ENCODE measurements around the gene PLEKHN1.
"Not testable (repeated sequence)": the region's sequence is repeated elsewhere in the genome, so short reads cannot be mapped to it uniquely, and the experiment has no call there.

PLEKHN1 gene

DNA sequence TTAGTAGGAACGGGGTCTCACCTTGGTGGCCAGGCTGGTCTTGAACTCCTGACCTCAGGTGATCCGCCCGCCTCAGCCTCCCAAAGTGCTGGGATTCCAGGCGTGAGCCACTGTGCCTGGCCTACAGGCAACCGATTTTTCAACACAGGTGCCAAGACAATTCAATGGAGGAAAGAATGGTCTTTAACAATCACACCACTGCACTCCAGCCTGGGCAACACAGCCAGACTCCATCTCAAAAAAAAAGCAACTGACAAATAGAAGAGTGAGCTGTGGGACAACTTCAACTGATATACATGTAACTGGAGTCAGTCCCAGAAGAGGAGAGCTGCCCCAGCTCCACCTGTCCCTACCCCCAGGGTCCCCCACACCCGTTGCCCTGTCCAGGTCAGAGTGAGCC is 28.3 kb downstream of the PLEKHN1 start:
- DNase-seq (ENCODE audit: low read depth), result not testable (repeated sequence)

DNA sequence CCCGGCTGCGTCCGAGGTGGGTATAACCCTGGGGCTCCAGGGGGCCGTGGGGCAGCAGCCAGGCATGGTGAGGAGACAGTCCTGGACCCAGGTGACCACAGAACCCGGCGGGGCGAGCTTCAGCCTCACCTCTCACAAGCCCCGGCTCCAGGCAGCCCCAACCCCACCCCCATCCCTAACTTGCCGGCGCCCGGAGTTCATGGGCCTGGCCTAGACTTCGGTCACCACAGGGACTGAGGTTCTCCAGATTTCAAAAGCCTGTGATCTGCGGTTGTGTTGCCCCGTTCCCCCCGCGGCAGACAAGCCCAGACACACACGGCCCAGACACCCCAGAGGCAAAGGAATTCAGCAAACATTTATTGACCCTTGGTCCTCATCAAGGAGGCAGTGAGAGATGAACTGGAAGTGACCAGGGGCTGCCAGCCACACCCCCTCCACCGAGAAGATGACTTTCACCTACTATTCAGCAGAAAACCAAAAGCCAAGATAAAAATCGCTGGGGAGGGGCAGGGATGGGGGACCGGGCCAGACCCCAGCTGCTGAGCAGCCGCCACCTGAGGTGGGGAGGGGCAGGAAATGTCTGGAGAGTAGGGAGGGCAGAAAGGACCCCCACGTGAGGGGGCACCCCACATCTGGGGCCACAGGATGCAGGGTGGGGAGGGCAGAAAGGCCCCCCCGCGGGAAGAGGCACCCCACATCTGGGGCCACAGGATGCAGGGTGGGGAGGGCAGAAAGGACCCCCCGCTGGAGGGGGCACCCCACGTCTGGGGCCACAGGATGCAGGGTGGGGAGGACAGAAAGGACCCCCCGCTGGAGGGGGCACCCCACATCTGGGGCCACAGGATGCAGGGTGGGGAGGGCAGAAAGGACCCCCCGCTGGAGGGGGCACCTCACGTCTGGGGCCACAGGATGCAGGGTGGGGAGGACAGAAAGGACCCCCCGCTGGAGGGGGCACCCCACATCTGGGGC is 29.7 kb downstream of the PLEKHN1 start:
- DNase-seq (ENCODE audit: low read depth), result no peak

DNA sequence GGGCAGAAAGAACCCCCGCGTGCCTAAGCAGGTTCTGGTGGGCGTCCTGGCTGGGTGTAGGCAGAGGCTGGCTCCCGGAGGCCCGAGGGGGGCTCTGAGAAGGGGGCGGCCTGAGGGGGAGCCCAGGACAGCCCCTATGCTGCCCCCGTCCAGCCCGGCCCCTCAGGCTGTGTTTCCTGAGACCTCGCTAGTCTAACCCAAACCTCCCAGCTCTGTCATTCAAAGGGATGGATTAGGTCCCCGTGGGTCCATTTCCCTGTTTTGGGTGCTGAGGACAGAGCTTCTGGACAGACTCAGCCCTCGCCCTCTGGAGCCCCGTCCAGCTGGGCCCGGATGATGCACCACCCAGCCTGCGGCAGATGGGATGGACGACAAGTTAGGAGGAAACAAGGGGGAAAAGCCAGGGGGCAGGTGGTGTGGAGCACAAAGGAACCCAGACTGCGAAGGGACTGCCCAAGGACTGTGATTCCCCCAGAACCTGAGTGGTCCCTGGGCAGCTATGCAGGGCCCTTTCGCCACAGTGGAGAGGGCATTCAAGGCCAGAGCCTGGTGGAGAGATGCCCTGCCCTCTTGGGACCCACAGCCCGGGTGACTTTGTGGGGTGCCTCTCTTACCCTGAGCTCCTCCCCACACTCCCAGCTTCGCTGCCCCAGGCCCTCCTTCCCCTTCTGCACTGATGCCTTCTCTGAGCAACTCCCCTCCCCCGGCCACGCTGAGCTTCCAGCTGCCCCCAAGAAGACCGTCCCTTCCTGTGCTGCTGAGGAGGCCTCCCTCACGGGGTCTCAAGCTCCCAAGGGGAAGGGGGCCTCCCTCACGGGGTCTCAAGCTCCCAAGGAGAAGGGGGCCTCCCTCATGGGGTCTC is 30.8 kb downstream of the PLEKHN1 start:
- DNase-seq (ENCODE audit: low read depth), result no peak

DNA sequence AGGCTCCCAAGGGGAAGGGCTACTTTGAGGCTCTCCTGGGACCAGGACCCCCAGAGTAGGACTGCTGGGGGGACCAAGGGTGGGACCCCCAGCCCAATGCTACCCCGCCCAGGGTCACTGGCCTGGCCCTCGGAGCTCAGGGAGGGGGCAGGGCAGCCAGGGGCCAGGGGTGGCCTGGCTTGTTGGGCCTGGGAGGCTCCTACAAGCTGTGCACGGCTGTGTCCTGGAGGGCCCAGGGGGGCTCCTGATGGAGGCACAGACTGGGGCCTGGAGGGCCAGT is 31.4 kb downstream of the PLEKHN1 start:
- DNase-seq (ENCODE audit: low read depth), result no peak

DNA sequence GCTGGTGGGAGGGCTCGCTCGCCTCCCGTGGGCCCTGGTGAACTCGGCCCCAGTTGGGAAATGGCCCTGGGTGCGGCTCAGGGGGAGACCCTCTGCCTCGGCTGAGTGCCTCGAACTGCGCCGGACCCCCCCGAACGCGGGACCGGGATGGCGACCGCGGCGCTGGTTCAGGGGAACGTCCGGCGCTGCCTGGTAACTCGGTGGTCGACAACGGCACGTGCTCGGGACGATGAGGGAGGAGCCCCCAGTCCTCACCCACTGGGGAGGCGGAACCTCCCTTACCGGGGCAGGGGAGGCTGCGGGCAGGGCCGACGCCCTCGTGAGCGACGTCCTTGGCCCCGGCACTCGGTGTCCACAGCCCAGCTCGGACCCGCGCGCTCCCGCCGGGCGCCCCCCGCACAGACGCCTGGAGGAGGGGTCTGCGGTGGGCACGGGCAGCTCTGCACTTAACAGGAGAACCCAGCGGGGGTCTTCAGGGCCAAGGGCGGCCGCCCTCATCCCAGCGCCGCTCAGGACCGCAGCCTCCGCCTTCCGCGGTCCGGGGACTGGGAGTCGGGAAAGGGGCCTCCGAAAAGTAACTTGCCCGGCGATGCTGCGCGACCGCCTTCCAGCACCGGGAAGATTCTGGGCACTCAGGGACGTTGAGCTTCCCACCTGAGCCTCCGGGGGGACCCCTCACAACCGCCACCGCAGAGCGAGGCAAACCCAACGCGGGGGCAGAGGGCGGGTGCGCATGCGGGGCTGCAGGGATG is 31.9 kb downstream of the PLEKHN1 start:
- DNase-seq (ENCODE audit: low read depth), result no peak

DNA sequence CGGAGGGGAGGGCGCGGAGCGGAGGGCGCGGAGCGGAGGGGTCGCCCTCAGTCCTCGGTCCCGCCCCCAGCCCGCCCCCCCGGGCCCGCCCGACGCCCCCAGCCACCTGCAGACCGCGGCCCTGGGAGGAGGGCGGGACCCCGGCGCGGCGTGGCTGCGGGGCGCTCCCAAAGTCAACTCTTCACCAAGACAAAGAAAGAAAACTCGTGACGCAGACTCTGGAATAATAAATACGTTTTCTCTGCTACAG is 32.4 kb downstream of the PLEKHN1 start:
- DNase-seq (ENCODE audit: low read depth), result no peak

DNA sequence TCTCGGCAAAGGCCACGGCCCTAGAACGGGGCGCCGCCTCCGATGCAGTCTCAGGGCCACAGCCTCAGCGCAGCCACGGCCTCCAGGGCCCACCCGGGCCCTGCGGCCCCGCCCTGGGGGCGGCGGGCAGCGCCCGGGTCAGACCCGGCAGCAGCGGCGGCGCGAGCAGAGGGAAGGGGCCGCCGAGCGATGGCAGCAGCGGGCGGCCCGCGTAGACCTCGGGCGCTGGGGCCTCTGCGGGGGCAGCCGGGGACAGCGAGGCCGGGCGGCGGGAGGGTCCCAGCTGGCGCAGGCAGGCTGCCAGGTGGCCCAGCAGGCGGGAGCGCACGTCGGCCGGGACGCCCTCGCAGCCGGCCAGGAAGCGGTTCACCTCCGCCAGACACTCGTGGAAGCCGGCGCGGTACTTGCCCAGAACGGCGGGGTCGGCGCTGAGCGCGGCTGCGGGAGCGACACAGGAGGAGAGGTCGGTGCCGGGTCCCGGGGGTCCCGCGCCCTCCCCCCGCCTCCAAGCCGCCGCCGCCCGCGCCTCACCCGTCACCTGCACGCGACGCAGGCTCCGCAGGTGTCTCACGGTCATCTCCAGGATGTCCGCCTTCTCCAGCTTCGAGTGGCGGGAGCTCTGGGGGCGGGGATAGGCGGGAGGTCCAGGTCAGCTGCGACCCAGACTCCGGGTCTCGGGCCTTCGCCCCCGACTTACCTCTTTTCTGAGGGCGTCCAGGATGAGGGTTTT is 32.9 kb downstream of the PLEKHN1 start:
- no peak for DNase-seq (ENCODE audit: low read depth)

DNA sequence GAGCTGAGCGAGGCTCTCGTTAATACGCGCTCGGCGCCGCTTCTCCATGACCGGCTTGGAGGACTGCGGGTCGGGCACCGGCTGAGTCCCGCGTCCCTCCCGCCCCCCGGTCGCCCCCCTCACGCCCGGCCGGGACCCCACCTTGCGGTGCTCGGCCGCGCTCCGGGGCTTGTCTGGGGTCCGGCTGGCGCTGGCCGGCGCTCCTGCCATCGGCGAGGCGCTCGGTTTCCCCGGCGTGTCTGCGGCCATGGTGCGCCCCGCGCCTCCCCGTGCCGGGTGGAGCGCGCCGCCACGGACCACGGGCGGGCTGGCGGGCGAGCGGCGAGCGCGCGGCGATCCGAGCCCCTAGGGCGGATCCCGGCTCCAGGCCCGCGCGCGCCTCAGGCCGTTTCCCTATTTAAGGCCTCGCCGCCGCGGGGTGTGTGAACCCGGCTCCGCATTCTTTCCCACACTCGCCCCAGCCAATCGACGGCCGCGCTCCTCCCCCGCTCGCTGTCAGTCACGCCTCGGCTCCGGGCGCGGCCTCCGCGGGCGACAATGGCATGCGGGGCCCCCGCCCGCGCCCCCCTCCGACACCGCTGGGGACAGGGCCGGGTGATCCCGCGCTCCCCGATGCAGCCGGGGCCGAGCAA is 33.6 kb downstream of the PLEKHN1 start, which contains the start of gene HES4:
Gene HES4, minus strand, starts transcription at position 373 of the 632 bp plus-strand sequence. Its CDS starts 124 bp downstream, at position 249.
- DNase-seq (ENCODE audit: low read depth), result no peak

DNA sequence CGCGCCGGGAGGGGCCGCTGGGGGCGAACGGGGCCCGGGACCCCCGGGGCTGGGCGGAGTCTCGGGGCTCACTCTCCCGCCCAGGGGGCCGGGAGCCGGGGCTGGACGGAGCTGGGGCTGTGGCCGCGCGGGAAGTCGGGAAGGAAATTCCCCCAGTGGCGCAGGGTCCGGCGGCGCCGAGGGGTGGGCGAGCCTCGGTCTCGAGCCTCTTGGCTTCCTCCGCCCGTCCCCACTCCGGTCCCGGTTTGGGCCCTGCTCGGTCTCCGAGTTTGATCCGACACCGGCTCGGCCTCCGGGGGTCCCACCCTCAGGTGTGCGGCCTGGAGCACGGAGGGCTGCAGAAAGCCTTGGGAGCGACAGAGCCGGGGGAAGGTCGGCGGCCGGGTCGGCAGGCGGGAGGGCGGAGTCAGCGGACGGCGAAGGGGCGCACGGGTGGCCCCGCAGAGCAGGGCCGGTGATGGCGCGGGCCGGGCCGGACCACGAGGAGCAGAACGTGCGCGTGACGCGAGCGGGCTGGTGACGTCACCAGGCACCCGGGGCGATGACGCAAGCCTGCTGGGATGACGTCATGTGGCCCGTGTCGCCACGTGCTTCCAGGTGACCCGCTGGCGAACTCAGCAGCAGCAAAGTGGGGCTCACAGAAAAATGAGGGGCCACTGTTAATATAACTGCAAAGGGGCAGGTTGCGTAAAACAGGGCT is 34.2 kb downstream of the PLEKHN1 start:
- no peak for DNase-seq (ENCODE audit: low read depth)

DNA sequence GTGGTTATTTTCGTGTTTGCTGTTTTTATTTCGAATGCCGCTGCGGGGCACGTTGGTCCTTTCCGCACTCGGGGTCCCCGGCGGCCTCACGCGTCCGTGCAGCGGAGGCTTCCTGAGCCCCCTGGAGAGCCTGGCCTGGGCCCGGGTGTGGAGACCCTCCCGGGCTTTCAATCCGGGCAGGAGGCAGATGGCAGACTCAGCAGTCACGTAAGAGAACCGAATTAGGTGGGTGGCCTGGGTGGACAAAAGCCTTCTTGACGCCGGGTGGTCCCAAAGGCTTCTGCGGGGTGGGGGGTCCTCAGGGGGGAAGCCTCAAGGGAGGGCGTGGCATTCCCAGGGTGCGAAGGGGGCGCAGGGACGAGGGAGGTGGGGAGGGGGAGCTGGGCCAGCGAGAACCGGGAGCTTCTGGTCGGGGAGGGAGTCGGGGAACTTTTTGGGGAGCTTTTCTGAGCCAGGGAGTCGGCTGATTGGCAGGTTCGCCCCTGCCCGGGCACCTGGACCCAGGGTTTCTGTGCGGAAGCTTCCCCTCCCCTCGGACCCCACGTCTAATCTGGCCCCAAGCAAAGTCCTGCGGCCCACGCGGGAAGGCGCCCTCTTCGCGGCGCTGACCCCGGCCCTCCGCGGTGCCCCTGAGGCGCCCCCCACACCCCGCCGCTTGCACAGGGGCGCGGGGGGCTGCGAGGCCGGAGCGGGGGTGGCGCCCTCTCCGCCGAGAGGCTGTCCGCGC is 34.9 kb downstream of the PLEKHN1 start:
- DNase-seq (ENCODE audit: low read depth), result no peak

DNA sequence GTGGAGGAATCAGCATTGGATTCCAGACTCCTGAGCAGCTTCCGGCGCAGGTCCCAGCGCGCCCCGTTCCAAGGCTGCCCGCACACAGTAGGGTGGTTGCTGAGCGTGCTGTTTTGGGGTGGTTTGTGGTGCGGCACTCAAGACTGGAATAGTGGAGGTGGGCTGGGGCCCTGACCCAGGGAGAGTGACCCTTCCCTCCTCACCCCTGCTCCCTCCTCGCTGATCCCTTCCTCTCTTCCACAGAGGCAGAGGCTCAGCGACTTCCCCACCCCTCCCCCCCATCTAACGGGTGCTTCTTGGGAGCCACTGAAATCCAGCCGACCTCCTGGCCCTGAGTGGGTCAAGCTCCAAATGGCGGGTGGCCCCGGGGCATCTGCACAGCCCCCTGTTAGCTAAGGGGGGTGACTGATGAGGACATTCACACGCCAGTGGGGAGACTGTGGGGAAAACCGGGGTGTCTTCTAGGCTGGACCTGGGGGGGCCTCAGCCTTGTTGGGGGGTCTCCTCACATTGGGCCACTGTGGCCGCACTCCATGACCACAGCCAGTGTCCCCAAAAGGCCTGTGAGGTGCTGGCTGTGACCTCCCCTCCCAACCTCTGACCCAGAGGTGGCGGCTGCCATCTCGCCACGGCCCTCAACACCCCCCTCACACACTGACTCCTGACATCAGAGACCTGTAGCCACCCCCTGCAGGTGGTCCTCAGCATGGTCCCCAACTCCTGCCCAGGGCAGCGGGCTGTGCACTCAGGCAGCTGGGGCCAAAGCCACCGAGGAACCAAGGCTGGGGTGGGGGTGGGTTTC is 37.5 kb downstream of the PLEKHN1 start:
- DNase-seq (ENCODE audit: low read depth), result no peak

DNA sequence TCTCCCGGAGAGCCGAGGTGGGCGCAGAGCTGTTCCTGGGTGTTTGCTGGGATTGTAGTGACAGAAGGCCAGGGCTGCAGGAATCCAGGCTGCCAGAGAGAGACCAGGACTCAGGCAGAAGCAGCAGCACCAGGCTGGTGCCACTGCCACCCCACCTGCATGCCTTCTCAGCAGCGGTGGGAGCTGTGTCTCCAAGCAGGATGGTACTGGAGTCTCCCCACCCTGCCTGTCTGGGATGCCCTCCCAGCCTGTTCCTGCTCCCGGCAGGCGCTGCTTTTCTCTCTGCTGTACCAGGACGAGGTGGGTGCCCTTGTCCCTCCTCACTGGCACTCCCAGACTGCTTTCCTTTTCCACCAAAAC is 38.1 kb downstream of the PLEKHN1 start:
- DNase-seq (ENCODE audit: low read depth), result no peak

DNA sequence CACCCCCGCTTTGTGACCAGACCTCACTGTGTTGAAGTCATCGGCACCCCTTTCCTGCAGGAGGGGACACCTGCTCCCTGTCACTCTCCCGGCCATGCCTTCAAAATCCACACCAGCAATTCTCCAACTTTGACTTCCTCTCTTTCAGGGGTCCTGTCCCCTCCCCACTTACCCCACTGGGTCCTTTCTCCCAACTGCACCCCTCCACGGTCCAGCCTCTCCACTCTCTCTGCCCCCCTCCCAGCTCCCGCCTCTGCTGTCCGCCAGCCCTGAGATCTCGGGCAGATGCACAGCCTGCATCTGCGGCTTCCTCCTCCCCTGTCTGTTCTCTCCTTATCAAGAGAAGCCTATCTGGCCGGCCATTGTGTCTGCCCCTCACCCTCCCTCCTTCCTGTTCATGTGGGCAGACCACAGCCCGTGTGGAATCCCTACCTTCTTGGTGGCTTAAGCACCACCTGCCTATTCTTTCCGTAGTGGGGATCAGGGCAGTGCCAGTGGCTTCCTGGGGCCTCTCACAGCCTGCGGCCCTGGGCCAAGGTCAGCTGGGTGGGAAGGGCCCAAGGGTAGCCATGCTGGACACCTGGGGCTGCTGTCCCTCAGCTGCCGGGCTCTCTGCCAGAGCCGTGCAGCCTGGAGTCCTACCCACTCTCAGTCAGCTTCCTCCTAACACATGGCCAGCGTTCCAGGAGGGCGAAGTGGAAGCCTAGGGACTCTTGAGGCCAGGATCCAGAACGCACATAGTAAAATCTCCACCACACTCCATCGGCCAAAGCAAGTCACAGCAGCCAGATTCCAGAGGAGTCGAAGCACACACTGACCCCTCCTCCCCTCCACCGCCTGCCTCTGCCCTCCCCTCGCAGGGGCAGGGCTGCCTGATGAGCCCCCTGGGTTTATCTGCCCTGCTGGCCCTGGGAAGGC is 38.8 kb downstream of the PLEKHN1 start:
- DNase-seq (ENCODE audit: low read depth), result no peak

DNA sequence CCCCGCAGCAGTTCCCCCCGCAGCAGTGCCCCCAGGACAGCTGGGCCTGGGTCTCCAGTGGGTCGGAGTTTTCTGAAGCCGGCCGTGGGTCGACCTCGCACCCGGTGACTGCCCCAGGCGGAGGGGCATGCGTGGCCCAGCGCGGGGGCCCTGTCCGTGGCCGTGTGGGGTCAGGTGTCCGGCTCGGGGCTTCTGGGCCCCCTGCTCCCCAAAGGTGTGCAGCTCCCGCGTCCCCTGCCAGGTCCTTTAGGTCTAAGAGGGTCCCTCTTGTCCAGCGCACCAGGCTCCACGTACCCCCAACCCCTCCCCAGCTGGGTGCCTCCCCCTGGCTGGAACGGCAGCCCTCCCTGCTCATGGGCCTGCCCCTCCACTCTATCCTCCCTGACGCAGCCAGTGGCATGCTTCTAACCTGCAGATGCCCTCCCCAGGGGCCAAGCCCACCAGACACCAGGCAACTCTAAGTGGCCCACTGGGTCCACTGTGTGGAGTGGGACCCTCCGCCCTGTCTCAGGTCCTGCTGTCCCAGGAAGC is 39.6 kb downstream of the PLEKHN1 start:
- no peak for DNase-seq (ENCODE audit: low read depth)

DNA sequence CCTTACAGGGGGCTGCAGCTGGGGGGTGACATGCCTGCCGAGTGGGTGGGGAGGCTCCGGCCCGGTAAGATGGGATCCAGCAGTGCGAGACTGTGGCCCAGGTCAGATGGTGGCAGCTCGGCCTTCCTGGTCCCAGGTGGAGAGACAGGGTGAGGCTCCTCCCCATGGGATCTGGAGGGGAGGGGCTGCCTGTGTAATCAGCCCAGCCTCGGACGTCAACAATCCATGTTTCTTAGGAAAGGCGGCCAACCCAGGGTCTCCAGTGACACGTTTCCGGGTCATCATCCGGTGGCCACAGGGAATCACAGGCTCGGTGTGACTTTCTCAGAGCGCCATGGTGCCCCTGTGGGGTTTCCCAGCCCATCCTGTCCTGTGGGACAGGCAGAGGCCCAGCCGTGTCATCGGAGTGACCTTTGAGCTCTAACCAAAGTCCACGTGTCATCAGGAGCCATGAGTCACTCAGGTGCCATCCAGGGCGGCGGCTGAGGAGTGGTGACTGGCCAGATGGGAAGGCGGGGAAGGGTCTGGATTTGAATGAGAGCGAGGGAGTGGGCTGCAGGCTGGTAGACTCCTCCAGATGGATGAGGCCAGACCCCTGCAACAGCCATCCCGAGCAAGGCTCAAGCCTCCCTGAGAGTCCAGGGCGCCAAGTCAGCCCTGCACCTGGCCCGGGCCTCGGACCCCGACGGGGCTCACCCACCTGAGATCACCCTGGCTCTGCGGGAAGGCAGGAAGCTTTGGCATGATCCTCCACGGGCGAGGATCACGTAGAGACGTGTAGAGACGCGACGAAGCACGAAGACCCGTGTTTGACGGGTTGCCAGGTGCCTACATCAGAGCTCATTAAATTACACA is 40.2 kb downstream of the PLEKHN1 start:
- DNase-seq (ENCODE audit: low read depth), result no peak

DNA sequence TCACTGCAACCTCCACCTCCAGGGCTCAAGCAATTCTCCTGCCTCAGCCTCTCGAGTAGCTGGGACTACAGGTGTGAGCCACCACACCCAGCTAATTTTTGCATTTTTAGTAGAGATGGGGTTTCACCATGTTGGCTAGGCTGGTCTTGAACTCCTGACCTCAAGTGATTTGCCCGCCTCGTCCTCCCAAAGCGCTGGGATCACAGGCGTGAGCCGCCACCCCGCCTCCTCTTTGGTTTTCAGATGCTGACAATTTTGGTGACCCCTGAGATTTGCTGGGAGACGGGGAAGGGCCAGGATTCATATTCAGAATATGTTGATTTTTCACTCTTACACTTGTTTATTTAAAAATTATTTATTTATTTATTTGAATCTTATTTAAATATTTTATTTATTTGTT is 43.8 kb downstream of the PLEKHN1 start:
- DNase-seq (ENCODE audit: low read depth), result not testable (repeated sequence)

DNA sequence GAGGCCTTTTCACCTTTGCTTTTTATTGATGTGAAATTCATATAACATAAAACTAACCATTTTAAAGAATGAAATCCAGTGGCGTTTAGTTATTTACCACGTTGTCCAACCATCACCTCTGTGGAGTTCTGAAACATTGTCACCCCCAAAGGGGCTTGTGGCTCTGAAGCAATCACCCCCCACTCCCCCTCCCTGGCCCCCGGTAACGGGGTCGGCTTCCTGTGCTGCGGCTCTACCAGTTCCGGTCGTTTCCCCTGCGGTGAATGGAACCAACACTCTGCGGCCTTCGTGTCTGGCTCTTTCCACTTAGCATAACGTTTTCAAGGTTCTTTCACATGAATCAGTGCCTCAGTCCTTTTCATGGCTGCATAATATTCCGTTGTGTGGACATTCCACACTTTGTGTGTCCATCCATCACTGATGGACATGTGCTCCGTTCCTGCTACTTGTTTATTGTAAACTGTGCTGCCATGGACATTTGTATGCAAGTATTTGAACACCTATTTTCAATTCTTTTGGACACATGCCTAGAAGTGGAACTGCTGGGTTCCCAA is 45.2 kb downstream of the PLEKHN1 start:
- DNase-seq (ENCODE audit: low read depth), result no peak

Data from activated T-helper 1 cell treated with Interleukin-2 at 50 U/mL for 16 hours (primary cell).